Neural crest cell (in vitro differentiated cells): Measurements from ENCODE around the gene GOLGA8Q. TPM values are rescaled to one million over a fixed set of nuclear protein-coding genes. Genes with fewer than 3 reads are reported as not detected.
"Not testable (repeated sequence)": the region's sequence is repeated elsewhere in the genome, so short reads cannot be mapped to it uniquely, and the experiment has no call there.

Source experiments
- DNase-seq: peaks from one replicate; pipeline ENCODE4 v3.0.0; 2021; ENCODE audit warnings: low read depth, mixed read lengths, low spot score
- H3K27ac Mint-ChIP-seq: one replicate; pipeline ENCODE4 v1.8.0; 2021; ENCODE audit warnings: mild to moderate bottlenecking, mixed read lengths; ENCODE audit not compliant: unreplicated experiment
- H3K27me3 Mint-ChIP-seq: 2 replicates; pipeline ENCODE4 v1.8.0; 2021; ENCODE audit warnings: low read depth, mild to moderate bottlenecking, mixed read lengths
- H3K36me3 Mint-ChIP-seq: 2 replicates; pipeline ENCODE4 v1.8.0; 2021; ENCODE audit warnings: low read depth, mild to moderate bottlenecking, mixed read lengths
- H3K4me1 Mint-ChIP-seq: 2 replicates; pipeline ENCODE4 v1.8.0; 2021; ENCODE audit warnings: mixed read lengths
- H3K4me3 Mint-ChIP-seq: one replicate; pipeline ENCODE4 v1.8.0; 2021; ENCODE audit warnings: mild to moderate bottlenecking, mixed read lengths
- H3K9me3 Mint-ChIP-seq: 2 replicates; pipeline ENCODE4 v1.8.0; 2021; ENCODE audit warnings: mixed read lengths
- CTCF ChIP-seq: fragments of 200-600 bp; sonication (generic); conservative IDR thresholded peaks from 2 replicates; pipeline ENCODE4 v1.5.0; 2021; ENCODE audit warnings: antibody characterized with exemption, mild to moderate bottlenecking
- total RNA-seq: library from RNA; stranded (reverse); gene quantifications from 2 replicates; pipeline ENCODE4 v1.2.1, GENCODE V29; 2021

GOLGA8Q gene
- total RNA-seq, 1 donor from 2014 or later, result not detected

- H3K27ac Mint-ChIP-seq, H3K27me3 Mint-ChIP-seq, H3K4me3 Mint-ChIP-seq, H3K9me3 Mint-ChIP-seq, H3K4me1 Mint-ChIP-seq, H3K36me3 Mint-ChIP-seq, DNase-seq: not testable (repeated sequence)
- TF ChIP-seq CTCF, result peak; percentile 49
These were observed 47.1 kb downstream of the GOLGA8Q start for GRCh38 chr15:30598953-30599352.

GRCh38 chr15:30603796-30604195 lies 51.9 kb downstream of the GOLGA8Q start, which contains the start of gene GOLGA8H:
Gene GOLGA8H, plus strand, starts transcription at chr15:30604028. Its CDS starts 98 bp downstream, at chr15:30604126.
- not testable (repeated sequence) for H3K27me3 Mint-ChIP-seq, H3K9me3 Mint-ChIP-seq, H3K4me1 Mint-ChIP-seq, H3K36me3 Mint-ChIP-seq, H3K4me3 Mint-ChIP-seq, H3K27ac Mint-ChIP-seq, DNase-seq

Other genes with a start within 250 kb of the GOLGA8Q start
- gene CHRFAM7A, start 158.5 kb upstream of the GOLGA8Q start, total RNA-seq, result 8.7 and 12.7 TPM in 2 replicates
- gene GOLGA8R, start 137.8 kb upstream of the GOLGA8Q start, total RNA-seq, result 0.58 and 0.82 TPM in 2 replicates
- 2.1 and 2.4 TPM in 2 replicates for gene GOLGA8H, start 52.0 kb downstream of the GOLGA8Q start, total RNA-seq